ENCODE measurements around the gene PSMG4.

DNA sequence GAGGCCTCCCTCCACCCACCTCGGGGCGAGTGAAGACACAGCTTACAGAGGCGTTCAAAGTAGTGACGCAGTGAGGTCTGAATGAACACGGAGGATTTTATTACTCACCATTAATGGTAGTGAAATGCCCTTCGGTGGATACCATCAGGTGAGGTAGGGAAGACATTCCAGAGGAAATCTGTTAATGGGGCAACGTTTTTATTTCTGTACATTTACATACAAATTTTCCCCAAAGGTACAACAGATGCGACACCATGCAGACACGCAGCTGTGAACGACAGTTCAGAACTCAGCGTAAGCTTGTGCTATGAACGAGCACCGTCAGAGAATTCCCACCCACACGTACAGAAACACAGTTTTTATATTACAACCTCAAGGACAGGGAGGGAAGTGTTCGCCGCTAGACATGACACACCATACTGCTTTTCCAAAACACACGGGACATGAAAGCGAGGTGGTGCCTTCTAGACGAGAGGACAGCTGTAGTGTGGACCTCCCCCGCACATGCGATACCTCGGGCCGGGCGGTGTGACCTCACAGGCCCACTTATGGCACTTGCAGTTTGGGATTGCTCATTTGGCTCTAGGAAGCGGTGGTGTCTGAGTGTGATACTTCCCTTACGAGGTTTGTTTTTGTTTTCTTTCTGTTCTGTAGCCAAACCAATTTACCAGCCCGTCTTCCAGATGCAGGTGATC, 10.7 kb downstream of the PSMG4 start:
- TF ChIP-seq, protein P1, sequence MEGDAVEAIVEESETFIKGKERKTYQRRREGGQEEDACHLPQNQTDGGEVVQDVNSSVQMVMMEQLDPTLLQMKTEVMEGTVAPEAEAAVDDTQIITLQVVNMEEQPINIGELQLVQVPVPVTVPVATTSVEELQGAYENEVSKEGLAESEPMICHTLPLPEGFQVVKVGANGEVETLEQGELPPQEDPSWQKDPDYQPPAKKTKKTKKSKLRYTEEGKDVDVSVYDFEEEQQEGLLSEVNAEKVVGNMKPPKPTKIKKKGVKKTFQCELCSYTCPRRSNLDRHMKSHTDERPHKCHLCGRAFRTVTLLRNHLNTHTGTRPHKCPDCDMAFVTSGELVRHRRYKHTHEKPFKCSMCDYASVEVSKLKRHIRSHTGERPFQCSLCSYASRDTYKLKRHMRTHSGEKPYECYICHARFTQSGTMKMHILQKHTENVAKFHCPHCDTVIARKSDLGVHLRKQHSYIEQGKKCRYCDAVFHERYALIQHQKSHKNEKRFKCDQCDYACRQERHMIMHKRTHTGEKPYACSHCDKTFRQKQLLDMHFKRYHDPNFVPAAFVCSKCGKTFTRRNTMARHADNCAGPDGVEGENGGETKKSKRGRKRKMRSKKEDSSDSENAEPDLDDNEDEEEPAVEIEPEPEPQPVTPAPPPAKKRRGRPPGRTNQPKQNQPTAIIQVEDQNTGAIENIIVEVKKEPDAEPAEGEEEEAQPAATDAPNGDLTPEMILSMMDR (IDR thresholded peaks at IDR 0.05; ENCODE audit: control extremely low read depth in 1 of 3, insufficient read depth in 1 of 3, low read depth in 1 of 3, low read length in 3 of 3), result no peak
- TF ChIP-seq SRF (IDR thresholded peaks at IDR 0.05; ENCODE audit: low read depth, low read length), result no peak
- TF ChIP-seq, protein P2, sequence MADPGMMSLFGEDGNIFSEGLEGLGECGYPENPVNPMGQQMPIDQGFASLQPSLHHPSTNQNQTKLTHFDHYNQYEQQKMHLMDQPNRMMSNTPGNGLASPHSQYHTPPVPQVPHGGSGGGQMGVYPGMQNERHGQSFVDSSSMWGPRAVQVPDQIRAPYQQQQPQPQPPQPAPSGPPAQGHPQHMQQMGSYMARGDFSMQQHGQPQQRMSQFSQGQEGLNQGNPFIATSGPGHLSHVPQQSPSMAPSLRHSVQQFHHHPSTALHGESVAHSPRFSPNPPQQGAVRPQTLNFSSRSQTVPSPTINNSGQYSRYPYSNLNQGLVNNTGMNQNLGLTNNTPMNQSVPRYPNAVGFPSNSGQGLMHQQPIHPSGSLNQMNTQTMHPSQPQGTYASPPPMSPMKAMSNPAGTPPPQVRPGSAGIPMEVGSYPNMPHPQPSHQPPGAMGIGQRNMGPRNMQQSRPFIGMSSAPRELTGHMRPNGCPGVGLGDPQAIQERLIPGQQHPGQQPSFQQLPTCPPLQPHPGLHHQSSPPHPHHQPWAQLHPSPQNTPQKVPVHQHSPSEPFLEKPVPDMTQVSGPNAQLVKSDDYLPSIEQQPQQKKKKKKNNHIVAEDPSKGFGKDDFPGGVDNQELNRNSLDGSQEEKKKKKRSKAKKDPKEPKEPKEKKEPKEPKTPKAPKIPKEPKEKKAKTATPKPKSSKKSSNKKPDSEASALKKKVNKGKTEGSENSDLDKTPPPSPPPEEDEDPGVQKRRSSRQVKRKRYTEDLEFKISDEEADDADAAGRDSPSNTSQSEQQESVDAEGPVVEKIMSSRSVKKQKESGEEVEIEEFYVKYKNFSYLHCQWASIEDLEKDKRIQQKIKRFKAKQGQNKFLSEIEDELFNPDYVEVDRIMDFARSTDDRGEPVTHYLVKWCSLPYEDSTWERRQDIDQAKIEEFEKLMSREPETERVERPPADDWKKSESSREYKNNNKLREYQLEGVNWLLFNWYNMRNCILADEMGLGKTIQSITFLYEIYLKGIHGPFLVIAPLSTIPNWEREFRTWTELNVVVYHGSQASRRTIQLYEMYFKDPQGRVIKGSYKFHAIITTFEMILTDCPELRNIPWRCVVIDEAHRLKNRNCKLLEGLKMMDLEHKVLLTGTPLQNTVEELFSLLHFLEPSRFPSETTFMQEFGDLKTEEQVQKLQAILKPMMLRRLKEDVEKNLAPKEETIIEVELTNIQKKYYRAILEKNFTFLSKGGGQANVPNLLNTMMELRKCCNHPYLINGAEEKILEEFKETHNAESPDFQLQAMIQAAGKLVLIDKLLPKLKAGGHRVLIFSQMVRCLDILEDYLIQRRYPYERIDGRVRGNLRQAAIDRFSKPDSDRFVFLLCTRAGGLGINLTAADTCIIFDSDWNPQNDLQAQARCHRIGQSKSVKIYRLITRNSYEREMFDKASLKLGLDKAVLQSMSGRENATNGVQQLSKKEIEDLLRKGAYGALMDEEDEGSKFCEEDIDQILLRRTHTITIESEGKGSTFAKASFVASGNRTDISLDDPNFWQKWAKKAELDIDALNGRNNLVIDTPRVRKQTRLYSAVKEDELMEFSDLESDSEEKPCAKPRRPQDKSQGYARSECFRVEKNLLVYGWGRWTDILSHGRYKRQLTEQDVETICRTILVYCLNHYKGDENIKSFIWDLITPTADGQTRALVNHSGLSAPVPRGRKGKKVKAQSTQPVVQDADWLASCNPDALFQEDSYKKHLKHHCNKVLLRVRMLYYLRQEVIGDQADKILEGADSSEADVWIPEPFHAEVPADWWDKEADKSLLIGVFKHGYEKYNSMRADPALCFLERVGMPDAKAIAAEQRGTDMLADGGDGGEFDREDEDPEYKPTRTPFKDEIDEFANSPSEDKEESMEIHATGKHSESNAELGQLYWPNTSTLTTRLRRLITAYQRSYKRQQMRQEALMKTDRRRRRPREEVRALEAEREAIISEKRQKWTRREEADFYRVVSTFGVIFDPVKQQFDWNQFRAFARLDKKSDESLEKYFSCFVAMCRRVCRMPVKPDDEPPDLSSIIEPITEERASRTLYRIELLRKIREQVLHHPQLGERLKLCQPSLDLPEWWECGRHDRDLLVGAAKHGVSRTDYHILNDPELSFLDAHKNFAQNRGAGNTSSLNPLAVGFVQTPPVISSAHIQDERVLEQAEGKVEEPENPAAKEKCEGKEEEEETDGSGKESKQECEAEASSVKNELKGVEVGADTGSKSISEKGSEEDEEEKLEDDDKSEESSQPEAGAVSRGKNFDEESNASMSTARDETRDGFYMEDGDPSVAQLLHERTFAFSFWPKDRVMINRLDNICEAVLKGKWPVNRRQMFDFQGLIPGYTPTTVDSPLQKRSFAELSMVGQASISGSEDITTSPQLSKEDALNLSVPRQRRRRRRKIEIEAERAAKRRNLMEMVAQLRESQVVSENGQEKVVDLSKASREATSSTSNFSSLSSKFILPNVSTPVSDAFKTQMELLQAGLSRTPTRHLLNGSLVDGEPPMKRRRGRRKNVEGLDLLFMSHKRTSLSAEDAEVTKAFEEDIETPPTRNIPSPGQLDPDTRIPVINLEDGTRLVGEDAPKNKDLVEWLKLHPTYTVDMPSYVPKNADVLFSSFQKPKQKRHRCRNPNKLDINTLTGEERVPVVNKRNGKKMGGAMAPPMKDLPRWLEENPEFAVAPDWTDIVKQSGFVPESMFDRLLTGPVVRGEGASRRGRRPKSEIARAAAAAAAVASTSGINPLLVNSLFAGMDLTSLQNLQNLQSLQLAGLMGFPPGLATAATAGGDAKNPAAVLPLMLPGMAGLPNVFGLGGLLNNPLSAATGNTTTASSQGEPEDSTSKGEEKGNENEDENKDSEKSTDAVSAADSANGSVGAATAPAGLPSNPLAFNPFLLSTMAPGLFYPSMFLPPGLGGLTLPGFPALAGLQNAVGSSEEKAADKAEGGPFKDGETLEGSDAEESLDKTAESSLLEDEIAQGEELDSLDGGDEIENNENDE (IDR thresholded peaks at IDR 0.05; ENCODE audit: insufficient replicate concordance, low read length), result no peak
- no peak; the same call in 1 of the 2 replicates for TF ChIP-seq POLR2AphosphoS5 (IDR thresholded peaks at IDR 0.05; ENCODE audit: low read depth, low read length)

Measured in H1 (cell line).